NCI-H446 treated with DMSO at 0.1 percent for 48 hours (cell line): ENCODE data around the gene FOXR1.

Experiments
- DNase-seq: peaks from one replicate; lab custom pipeline; 2025; lab: John Stamatoyannopoulos, UW

FOXR1 gene

DNA sequence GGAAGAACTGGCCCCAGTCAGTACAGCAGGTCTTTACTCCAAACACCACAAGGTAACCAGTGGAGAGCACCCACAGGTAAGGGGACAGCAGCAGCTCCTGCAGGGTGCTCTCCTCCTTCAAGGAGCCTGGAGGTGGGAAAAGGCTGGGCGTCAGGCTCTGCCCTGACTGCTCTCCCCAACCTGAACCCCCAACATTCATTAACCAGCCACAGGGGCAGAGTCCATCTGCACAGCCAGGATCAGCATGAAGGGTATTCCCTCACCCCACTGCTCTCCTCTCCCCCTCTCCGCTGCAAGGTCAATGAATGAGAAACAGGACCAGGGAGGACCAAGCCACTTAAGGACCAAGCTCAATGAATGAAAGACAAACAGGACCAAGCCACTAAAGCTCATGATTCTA lies 55.4 kb downstream of the FOXR1 start:
- DNase-seq = no peak

DNA sequence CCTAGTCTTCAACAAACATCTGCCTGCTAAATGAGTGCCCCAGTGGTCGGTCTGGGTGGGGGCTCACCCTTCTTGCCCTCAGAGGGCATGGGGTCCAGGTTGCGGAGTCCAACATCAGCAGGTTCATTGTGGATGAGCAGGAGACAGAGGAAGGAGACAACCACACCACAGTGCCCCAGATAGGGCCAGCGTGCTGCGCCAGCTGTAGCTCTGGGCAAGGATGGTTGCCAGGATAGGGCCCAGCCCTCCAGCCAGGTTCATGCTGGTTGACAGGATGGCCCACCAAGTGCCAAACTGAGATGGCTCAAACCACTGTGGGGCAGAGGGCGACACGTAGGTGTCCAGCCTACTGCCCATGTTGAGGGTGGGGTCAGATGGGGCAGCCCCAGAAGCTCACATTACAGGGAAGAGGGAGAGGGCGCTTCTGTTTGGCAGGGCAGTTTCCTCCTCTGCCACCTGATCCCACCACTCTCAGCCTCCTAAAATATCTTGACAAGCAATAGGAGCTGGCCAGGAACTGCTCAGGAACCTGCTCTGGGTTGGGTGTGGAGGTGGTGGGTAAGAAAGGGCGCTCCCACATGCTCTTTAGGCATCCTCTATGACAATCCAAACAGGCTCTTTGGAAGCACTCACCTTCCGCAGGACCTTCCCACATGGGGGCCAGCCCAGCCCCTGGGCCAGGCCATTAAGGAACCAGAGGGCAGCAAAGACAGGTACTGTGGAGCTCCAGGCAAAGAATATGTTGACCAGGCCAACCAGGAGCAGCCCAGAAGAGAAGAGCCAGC lies 56.2 kb downstream of the FOXR1 start:
- no peak for DNase-seq

DNA sequence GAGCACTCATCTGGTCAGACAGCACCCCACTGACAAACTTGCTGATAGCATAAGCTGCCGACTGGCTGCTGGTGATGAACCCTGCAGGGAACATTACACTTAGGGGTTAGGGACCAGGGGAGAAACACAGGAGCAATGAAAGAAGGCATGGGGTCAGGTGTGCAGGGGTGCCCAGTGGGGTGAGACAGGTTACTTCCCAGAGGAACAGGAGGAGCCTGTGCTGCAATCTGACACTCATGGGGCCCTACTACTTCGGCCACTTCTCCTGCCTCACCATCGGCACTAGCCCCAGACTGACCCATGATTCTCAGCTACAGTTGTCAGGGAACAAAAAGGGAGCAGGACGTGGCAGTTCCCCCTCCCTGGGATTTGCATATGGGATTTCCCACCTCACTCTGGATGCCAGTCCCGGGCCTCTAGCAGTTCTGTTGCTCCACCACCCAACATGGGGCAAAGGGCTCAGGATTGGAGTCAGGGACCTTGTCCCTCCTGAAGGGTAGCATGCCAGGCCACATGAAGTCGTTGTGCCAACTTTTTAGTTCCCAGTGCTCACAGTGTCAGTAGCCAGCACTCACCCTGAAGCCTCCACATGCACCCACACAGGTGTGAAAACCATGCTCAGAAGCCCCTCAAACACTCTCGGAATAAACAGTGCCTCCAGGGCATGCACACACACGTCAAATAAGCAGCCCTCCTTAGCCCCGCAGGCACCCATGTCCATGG lies 56.9 kb downstream of the FOXR1 start:
- no peak for DNase-seq

DNA sequence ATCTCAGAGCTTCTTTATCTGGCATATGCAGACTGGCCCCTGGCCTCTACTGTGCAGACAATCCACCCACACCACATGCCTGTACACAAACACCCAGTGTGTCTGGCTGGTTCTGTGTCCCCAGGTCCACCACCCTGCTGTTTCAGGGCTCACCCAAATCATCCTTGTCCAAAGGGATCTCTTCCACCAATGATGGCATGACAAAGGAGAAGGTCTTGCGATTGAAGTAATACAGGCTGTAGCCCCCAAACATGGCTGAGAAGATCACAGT lies 57.4 kb downstream of the FOXR1 start:
- DNase-seq = no peak

DNA sequence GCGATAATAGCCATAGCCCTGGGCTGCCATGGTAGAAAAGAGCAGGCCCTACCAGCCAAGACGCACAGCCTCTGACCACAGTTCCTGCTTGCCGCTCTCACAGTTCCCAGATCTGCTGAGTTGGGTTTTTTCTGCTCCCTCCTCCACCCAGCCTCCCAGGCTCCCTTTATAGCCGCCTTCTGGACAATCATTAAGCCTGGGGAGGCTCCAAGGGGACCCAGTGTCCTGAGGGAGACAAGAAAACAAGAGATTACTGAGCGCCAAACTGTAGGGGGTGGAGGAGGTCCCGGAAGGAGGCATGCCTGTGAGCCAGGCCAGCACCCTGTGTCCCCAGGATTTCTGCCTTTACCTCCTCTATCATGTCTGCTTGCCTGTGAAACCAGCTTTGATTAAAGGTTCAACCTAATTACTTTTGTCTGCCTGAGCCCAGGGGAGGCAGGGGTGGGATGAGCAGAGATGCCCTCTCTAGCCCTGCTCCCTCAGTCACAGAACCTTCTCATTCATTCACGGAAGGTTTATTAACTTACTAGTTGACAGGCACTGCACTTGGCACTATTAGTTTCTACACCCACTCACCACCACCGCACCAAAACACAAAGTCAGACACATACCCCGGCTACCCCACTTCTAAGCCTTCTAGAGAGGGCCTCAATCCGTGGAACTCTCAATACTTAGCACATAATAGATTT lies 57.9 kb downstream of the FOXR1 start:
- no peak for DNase-seq

DNA sequence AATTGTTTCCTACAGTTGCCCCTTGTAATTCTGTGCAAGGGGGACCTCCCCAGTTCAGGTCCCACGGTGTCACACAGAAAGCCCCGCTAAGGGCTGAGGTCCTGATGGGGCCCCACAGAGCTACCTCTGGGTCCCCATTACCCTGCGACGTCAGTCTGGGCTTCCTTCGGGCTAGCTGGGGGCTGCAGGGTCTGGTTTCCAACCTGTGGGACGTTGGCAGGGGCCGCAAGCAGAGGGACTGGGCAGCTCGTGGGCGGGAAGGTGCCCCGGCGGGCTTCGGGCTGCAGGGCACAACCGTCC lies 58.4 kb downstream of the FOXR1 start:
- DNase-seq = no peak

DNA sequence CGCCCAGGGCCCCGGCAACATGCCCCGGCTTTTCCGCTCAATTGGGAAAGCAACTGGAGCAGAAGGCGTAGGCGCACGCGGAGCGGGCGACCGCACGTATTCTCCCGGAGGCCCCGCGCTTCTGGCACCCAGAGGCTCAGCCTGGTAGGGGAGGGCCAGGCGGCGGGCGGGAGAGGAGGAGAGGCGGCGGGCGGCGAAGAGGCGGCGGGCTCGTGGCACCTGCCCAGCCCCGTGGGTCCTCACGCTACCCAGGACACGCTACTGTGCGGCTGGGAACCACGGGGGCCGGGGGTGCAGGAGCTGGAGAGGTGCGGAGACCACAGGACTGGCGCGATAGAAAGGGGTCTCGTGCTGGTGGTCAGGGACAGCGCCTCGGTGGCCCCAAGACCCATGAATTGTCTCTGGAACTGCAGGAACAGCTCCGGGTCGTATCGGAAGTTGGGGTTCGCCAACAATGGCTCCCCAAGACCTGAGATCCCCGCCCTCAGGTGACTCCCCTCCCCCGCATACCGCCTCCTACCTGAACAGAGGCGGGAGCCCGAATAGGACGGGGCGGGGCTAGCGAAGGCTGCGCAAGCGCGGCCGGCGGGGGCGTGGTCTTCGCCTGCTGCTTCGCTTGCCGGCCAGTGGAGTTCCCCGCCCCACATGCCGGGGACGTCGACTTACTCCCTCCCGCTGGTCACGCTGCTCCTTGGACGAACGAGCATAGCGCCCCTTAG lies 58.9 kb downstream of the FOXR1 start, which contains the start of gene SLC37A4:
Gene SLC37A4, minus strand, starts transcription at position 549 of the 719 bp plus-strand sequence.
- peak; percentile 96 for DNase-seq
